ENCODE data around the gene RAE1. TPM values are rescaled to one million over a fixed set of nuclear protein-coding genes. Genes with fewer than 3 reads are reported as not detected.
A peak's percentile ranks its signal among the peaks of the same experiment; 100 is the strongest.

The RAE1 gene
- total RNA-seq, 1 experiment from 2014 or later: 46.3 TPM

DNA sequence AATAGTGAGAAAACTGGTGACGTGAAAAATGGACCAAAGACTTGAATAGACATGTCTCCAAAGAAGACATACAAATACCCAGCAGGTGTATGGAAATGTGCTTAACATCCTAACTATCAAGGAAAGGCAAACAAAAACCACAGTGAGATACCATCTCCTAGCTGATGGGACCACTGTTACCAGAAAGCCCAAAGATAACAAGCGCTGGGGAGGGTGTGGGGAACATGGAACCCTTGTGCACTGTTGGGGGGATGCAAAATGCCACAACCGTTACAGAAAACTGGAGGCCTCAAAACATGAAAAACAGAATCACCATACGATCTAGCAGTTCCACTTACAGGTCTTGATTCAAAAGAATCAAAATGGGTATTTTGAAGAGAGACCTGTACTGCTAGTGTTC lies 20.3 kb downstream of the RAE1 start:
- intact Hi-C loops (cut with micrococcal nuclease): no loop called here
- Histone ChIP-seq H3K79me2 (ENCODE audit: insufficient read depth, low read length) (peaks cover 7% of the 10 kb centered on the region; the same call in 1 of the 2 replicates), H4K20me1 (ENCODE audit: insufficient read depth) (no peaks in the 10 kb centered on the region), H3K4me2 (ENCODE audit: low read length) (no peak overlapping the region), H2AFZ (ENCODE audit: low read depth, low read length, poor library complexity, severe bottlenecking) (no peak overlapping the region), H3K4me3 (replicated peaks in 1 of 2; ENCODE audit: low read depth in 1 of 2, low read length in 2 of 2) (no peak overlapping the region), H3K4me1 (ENCODE audit: control insufficient read depth in 1 of 2, insufficient read depth in 2 of 2, low read length in 2 of 2) (no peaks in the 10 kb centered on the region), H3K36me3 (ENCODE audit: control insufficient read depth in 1 of 2, insufficient read depth in 2 of 2, low read length in 2 of 2) (peaks cover 74 to 83% of the 10 kb centered on the region in 2 experiments), H3K27me3 (ENCODE audit: insufficient read depth, low read length) (no peaks in the 10 kb centered on the region), H3K9ac (ENCODE audit: low read length) (no peak overlapping the region), H3K27ac (ENCODE audit: low read depth, low read length) (no peak overlapping the region), H3K9me2 (ENCODE audit: insufficient read depth) (no peaks in the 10 kb centered on the region), H3K9me3 (ENCODE audit: control insufficient read depth in 1 of 2, insufficient read depth in 1 of 2, low read depth in 1 of 2, low read length in 2 of 2) (no peaks in the 10 kb centered on the region)
- POLR2A ChIA-PET: no interaction called here
- no peak for DNase-seq (ENCODE audit: low read depth, low spot score)
- CTCF ChIA-PET: no interaction called here
- no peak for ATAC-seq
- BruUV-seq (replicated peaks): TSS peak; percentile 7
- RAD21 ChIA-PET (ENCODE audit: low non-redundant PET in 1 of 2, low total read pairs in 2 of 2, uncharacterized antibody in 2 of 2, unreplicated experiment in 2 of 2): no interaction called here
- TF ChIP-seq ZBTB33 (IDR thresholded peaks at IDR 0.05; ENCODE audit: extremely low read depth, insufficient replicate concordance, low read length): no peak
- no peak for TF ChIP-seq CBX3 (IDR thresholded peaks at IDR 0.05; ENCODE audit: low read depth)
- TF ChIP-seq SP1 (IDR thresholded peaks at IDR 0.05; ENCODE audit: low read depth): no peak
- no peak for TF ChIP-seq ATF3 (IDR thresholded peaks at IDR 0.05)
- no peak for TF ChIP-seq FOSL1 (IDR thresholded peaks at IDR 0.05; ENCODE audit: low read depth)
- TF ChIP-seq ZFX (IDR thresholded peaks at IDR 0.05): no peak
- TF ChIP-seq ZNF274 (IDR thresholded peaks at IDR 0.05; ENCODE audit: low read depth, low read length): no peak
- TF ChIP-seq, protein P1, sequence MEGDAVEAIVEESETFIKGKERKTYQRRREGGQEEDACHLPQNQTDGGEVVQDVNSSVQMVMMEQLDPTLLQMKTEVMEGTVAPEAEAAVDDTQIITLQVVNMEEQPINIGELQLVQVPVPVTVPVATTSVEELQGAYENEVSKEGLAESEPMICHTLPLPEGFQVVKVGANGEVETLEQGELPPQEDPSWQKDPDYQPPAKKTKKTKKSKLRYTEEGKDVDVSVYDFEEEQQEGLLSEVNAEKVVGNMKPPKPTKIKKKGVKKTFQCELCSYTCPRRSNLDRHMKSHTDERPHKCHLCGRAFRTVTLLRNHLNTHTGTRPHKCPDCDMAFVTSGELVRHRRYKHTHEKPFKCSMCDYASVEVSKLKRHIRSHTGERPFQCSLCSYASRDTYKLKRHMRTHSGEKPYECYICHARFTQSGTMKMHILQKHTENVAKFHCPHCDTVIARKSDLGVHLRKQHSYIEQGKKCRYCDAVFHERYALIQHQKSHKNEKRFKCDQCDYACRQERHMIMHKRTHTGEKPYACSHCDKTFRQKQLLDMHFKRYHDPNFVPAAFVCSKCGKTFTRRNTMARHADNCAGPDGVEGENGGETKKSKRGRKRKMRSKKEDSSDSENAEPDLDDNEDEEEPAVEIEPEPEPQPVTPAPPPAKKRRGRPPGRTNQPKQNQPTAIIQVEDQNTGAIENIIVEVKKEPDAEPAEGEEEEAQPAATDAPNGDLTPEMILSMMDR (IDR thresholded peaks at IDR 0.05 in 2 of 3, conservative IDR thresholded peaks at IDR 0.05 in 1 of 3; ENCODE audit: borderline replicate concordance in 1 of 3, insufficient read depth in 1 of 3, low read depth in 2 of 3, low read length in 2 of 3): no peak
- no peak for TF ChIP-seq EGR1 (IDR thresholded peaks at IDR 0.05; ENCODE audit: low read depth)
- no peak for TF ChIP-seq RAD21 (IDR thresholded peaks at IDR 0.05; ENCODE audit: low read depth)
- TF ChIP-seq POLR2AphosphoS5 (IDR thresholded peaks at IDR 0.05; ENCODE audit: low read depth, low read length): no peak
- no peak for TF ChIP-seq SIN3A (IDR thresholded peaks at IDR 0.05; ENCODE audit: low read depth)
- no peak for TF ChIP-seq TCF7L2 (IDR thresholded peaks at IDR 0.05; ENCODE audit: borderline replicate concordance, extremely low read depth, insufficient read depth, insufficient read length)
- TF ChIP-seq CEBPB (IDR thresholded peaks at IDR 0.05; ENCODE audit: low read depth): no peak
- TF ChIP-seq YY1 (IDR thresholded peaks at IDR 0.05; ENCODE audit: extremely low read depth, insufficient replicate concordance, low read depth, low read length): no peak

Measured in HCT116 (cell line).